Nephron progenitor cell (in vitro differentiated cells): ENCODE measurements around the gene CHSY1.

Experiments
- DNase-seq: peaks from one replicate; pipeline ENCODE4 v3.0.0; 2021
- H3K27ac Mint-ChIP-seq: 2 replicates; pipeline ENCODE4 v1.8.0; 2021; ENCODE audit warnings: mild to moderate bottlenecking, moderate library complexity, mixed read lengths
- H3K27me3 Mint-ChIP-seq: 2 replicates; pipeline ENCODE4 v1.8.0; 2021; ENCODE audit warnings: mild to moderate bottlenecking, low read depth, mixed read lengths; ENCODE audit not compliant: poor library complexity
- H3K36me3 Mint-ChIP-seq: 2 replicates; pipeline ENCODE4 v1.8.0; 2021; ENCODE audit warnings: low read depth, mixed read lengths
- H3K4me1 Mint-ChIP-seq: 2 replicates; pipeline ENCODE4 v1.8.0; 2021; ENCODE audit warnings: mixed read lengths
- H3K4me3 Mint-ChIP-seq: 2 replicates; pipeline ENCODE4 v1.8.0; 2021; ENCODE audit warnings: mild to moderate bottlenecking, moderate library complexity, mixed read lengths
- H3K9me3 Mint-ChIP-seq: 2 replicates; pipeline ENCODE4 v1.8.0; 2021; ENCODE audit warnings: mild to moderate bottlenecking, moderate library complexity, mixed read lengths
- CTCF ChIP-seq: fragments of 200-600 bp; sonication (generic); IDR thresholded peaks from 2 replicates; pipeline ENCODE4 v1.5.0; 2021; ENCODE audit warnings: antibody characterized with exemption

Gene CHSY1

GRCh38 chr15:101254157-101255050 lies 2.6 kb upstream of the CHSY1 start:
- Mint-ChIP-seq H3K4me3 (no peak overlapping the region), H3K27me3 (no peaks in the 10 kb centered on the region), H3K36me3 (peaks cover under 1% of the 10 kb centered on the region), H3K4me1 (peaks cover 61% of the 10 kb centered on the region), H3K27ac (no peak overlapping the region), H3K9me3 (no peaks in the 10 kb centered on the region)
- no peak for TF ChIP-seq CTCF
- DNase-seq, result no peak

GRCh38 chr15:101252836-101253235 lies 988 bp upstream of the CHSY1 start:
- Mint-ChIP-seq H3K4me3 (peak overlapping the region; percentile 92), H3K27me3 (no peaks in the 10 kb centered on the region), H3K9me3 (no peaks in the 10 kb centered on the region), H3K36me3 (peaks cover 6% of the 10 kb centered on the region), H3K27ac (no peak overlapping the region), H3K4me1 (peaks cover 57% of the 10 kb centered on the region)
- no peak for DNase-seq
- no peak for TF ChIP-seq CTCF

GRCh38 chr15:101250873-101251829 lies 697 bp downstream of the CHSY1 start:
- peaks cover 64% of the 10 kb centered on the region for H3K4me1 Mint-ChIP-seq
- peak; percentile 71 for DNase-seq
- no peaks in the 10 kb centered on the region for H3K27me3 Mint-ChIP-seq
- H3K4me3 Mint-ChIP-seq, result peak overlapping the region; percentile 92
- no peaks in the 10 kb centered on the region for H3K9me3 Mint-ChIP-seq
- TF ChIP-seq CTCF, result no peak
- H3K36me3 Mint-ChIP-seq, result peaks cover 22% of the 10 kb centered on the region
- peak overlapping the region; percentile 88 for H3K27ac Mint-ChIP-seq

GRCh38 chr15:101250341-101250831 lies 1.5 kb downstream of the CHSY1 start:
- TF ChIP-seq CTCF, result no peak
- Mint-ChIP-seq H3K27me3 (no peaks in the 10 kb centered on the region), H3K4me3 (peak overlapping the region; percentile 92), H3K9me3 (no peaks in the 10 kb centered on the region), H3K4me1 (peaks cover 63% of the 10 kb centered on the region), H3K27ac (peak overlapping the region; percentile 88), H3K36me3 (peaks cover 28% of the 10 kb centered on the region)
- DNase-seq, result no peak

- Mint-ChIP-seq H3K4me3 (peak overlapping the region; percentile 25), H3K9me3 (no peaks in the 10 kb centered on the region), H3K36me3 (peaks cover 33% of the 10 kb centered on the region), H3K27me3 (no peaks in the 10 kb centered on the region), H3K4me1 (peaks cover 80% of the 10 kb centered on the region), H3K27ac (no peak overlapping the region)
- no peak for DNase-seq
- no peak for TF ChIP-seq CTCF
These were observed 3.6 kb downstream of the CHSY1 start for GRCh38 chr15:101248274-101248673.
